Measurements from ENCODE around the gene GCHFR.
A peak's percentile ranks its signal among the peaks of the same experiment; 100 is the strongest.

- TF ChIP-seq POLR2A (IDR thresholded peaks at IDR 0.05): no peak
- TF ChIP-seq, protein P1, sequence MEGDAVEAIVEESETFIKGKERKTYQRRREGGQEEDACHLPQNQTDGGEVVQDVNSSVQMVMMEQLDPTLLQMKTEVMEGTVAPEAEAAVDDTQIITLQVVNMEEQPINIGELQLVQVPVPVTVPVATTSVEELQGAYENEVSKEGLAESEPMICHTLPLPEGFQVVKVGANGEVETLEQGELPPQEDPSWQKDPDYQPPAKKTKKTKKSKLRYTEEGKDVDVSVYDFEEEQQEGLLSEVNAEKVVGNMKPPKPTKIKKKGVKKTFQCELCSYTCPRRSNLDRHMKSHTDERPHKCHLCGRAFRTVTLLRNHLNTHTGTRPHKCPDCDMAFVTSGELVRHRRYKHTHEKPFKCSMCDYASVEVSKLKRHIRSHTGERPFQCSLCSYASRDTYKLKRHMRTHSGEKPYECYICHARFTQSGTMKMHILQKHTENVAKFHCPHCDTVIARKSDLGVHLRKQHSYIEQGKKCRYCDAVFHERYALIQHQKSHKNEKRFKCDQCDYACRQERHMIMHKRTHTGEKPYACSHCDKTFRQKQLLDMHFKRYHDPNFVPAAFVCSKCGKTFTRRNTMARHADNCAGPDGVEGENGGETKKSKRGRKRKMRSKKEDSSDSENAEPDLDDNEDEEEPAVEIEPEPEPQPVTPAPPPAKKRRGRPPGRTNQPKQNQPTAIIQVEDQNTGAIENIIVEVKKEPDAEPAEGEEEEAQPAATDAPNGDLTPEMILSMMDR (IDR thresholded peaks at IDR 0.05): peak in 3 of 6 experiments; percentile 24 to 34 (median 27)
These were observed 21.3 kb downstream of the GCHFR start for GRCh38 chr15:40785164-40785563.

All from Peyer's patch (tissue), 4 donors.